Activated CD4-positive, alpha-beta T cell treated with anti-CD3 and anti-CD28 coated beads, Interleukin-2, amount 10 ng/mL, durations not matched to agents 24 days and 14 days (primary cell): ENCODE measurements around the gene DENND1A. TPM values are rescaled to one million over a fixed set of nuclear protein-coding genes. Genes with fewer than 3 reads are reported as not detected.
"Not testable (repeated sequence)": the region's sequence is repeated elsewhere in the genome, so short reads cannot be mapped to it uniquely, and the experiment has no call there.

ENCODE experiments used
- DNase-seq: peaks from one replicate; pipeline ENCODE4 v3.0.0; 2022
- H3K27ac Mint-ChIP-seq: one replicate; pipeline ENCODE4 v1.8.0; 2022; ENCODE audit warnings: mild to moderate bottlenecking, mixed read lengths
- H3K27me3 Mint-ChIP-seq: one replicate; pipeline ENCODE4 v1.8.0; 2022; ENCODE audit warnings: mixed read lengths
- H3K36me3 Mint-ChIP-seq: one replicate; pipeline ENCODE4 v1.8.0; 2022; ENCODE audit warnings: low read depth, mild to moderate bottlenecking, mixed read lengths
- H3K4me1 Mint-ChIP-seq: one replicate; pipeline ENCODE4 v1.8.0; 2021; ENCODE audit warnings: mixed read lengths
- H3K4me3 Mint-ChIP-seq: one replicate; pipeline ENCODE4 v1.8.0; 2022; ENCODE audit warnings: mild to moderate bottlenecking, moderate library complexity, mixed read lengths
- H3K9me3 Mint-ChIP-seq: one replicate; pipeline ENCODE4 v1.8.0; 2021; ENCODE audit warnings: mixed read lengths
- intact Hi-C: fragments of 100-400 bp; cut with micrococcal nuclease; formaldehyde crosslinking; loops from one replicate; pipeline ENCODE4 v1.15.1; 2023
- total RNA-seq: library from RNA; stranded (reverse); gene quantifications from 2 replicates; pipeline ENCODE4 v1.2.3, GENCODE V29; 2022

The DENND1A gene
- total RNA-seq, 1 donor from 2014 or later = 25.2 TPM

GRCh38 chr9:123923884-123924283, 6.0 kb downstream of the DENND1A start:
- peaks cover 11% of the 10 kb centered on the region for H3K9me3 Mint-ChIP-seq
- H3K36me3 Mint-ChIP-seq = peaks cover 11% of the 10 kb centered on the region
- peaks cover 26% of the 10 kb centered on the region for H3K4me1 Mint-ChIP-seq
- no peak for DNase-seq
- no peaks in the 10 kb centered on the region for H3K27me3 Mint-ChIP-seq
- no peak overlapping the region for H3K4me3 Mint-ChIP-seq
- no peak overlapping the region for H3K27ac Mint-ChIP-seq
- intact Hi-C loops = no loop called here

DNA sequence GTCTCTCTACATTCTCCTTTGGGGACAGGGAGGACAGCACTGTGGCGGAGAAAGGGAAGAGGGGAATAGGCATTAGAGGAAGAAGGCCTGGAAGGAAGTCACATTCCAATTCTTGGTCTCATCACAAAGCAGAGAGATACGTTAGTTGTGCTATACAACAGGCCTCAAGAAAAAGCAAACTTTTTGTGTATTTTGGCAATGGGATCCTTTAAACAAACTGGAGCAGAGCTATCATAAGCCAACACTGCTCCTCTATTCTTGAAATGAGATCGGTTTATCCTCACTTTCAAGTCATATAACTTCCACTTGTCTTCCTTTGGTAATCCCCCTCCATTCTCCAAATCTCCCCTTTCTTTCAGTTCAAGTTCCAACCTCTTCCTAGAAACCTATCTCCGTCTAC, 6.5 kb downstream of the DENND1A start:
- no peak for DNase-seq
- Mint-ChIP-seq H3K27me3 (no peaks in the 10 kb centered on the region), H3K9me3 (peaks cover 11% of the 10 kb centered on the region), H3K27ac (no peak overlapping the region), H3K36me3 (peaks cover 11% of the 10 kb centered on the region), H3K4me1 (peaks cover 21% of the 10 kb centered on the region), H3K4me3 (no peak overlapping the region)
- intact Hi-C loops = no loop called here

- Mint-ChIP-seq H3K9me3 (peaks cover 11% of the 10 kb centered on the region), H3K4me1 (peaks cover 16% of the 10 kb centered on the region), H3K4me3 (no peak overlapping the region), H3K36me3 (peaks cover 10% of the 10 kb centered on the region), H3K27me3 (no peaks in the 10 kb centered on the region), H3K27ac (no peak overlapping the region)
- DNase-seq = no peak
- intact Hi-C loops = no loop called here
These were observed 7.0 kb downstream of the DENND1A start for GRCh38 chr9:123922911-123923310.

- no peak overlapping the region for H3K27ac Mint-ChIP-seq
- peaks cover 7% of the 10 kb centered on the region for H3K36me3 Mint-ChIP-seq
- peaks cover 11% of the 10 kb centered on the region for H3K9me3 Mint-ChIP-seq
- no peaks in the 10 kb centered on the region for H3K27me3 Mint-ChIP-seq
- no peak overlapping the region for H3K4me3 Mint-ChIP-seq
- no peak for DNase-seq
- H3K4me1 Mint-ChIP-seq = peaks cover 12% of the 10 kb centered on the region
- intact Hi-C loops = no loop called here
These were observed 7.5 kb downstream of the DENND1A start for GRCh38 chr9:123922431-123922830.

- H3K4me3 Mint-ChIP-seq = no peak overlapping the region
- peaks cover 8% of the 10 kb centered on the region for H3K4me1 Mint-ChIP-seq
- no peak overlapping the region for H3K27ac Mint-ChIP-seq
- intact Hi-C loops = no loop called here
- H3K9me3 Mint-ChIP-seq = peaks cover 4% of the 10 kb centered on the region
- H3K27me3 Mint-ChIP-seq = no peaks in the 10 kb centered on the region
- H3K36me3 Mint-ChIP-seq = peaks cover 4% of the 10 kb centered on the region
- no peak for DNase-seq
These were observed 15.3 kb downstream of the DENND1A start for GRCh38 chr9:123914517-123915196.

GRCh38 chr9:123912167-123912897, 17.6 kb downstream of the DENND1A start:
- H3K36me3 Mint-ChIP-seq = peaks cover 6% of the 10 kb centered on the region
- no peak overlapping the region for H3K4me3 Mint-ChIP-seq
- no peak for DNase-seq
- H3K4me1 Mint-ChIP-seq = peaks cover 8% of the 10 kb centered on the region
- peaks cover 4% of the 10 kb centered on the region for H3K9me3 Mint-ChIP-seq
- intact Hi-C loops = no loop called here
- H3K27ac Mint-ChIP-seq = no peak overlapping the region
- no peaks in the 10 kb centered on the region for H3K27me3 Mint-ChIP-seq

- H3K27ac Mint-ChIP-seq = no peak overlapping the region
- peaks cover 6% of the 10 kb centered on the region for H3K36me3 Mint-ChIP-seq
- peaks cover 8% of the 10 kb centered on the region for H3K4me1 Mint-ChIP-seq
- H3K9me3 Mint-ChIP-seq = peaks cover 4% of the 10 kb centered on the region
- no peaks in the 10 kb centered on the region for H3K27me3 Mint-ChIP-seq
- no peak for DNase-seq
- H3K4me3 Mint-ChIP-seq = no peak overlapping the region
- intact Hi-C loops = no loop called here
These were observed 18.9 kb downstream of the DENND1A start for GRCh38 chr9:123911024-123911423.

DNA sequence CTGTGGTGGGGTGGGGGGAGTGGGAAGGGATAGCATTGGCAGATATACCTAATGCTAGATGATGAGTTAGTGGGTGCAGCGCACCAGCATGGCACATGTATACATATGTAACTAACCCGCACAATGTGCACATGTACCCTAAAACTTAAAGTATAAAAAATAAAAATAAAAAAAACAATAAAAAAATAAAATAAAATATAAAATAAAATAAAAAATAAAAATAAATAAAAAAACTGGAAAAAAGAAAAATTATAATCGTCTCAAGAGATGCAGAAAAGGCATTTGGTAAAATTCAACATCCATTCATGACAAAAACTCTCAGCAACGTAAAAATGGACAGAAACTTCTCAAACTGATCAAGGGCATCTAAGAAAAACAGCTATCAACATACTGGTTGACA, 20.7 kb downstream of the DENND1A start:
- H3K4me3 Mint-ChIP-seq, H3K4me1 Mint-ChIP-seq, H3K9me3 Mint-ChIP-seq, H3K27me3 Mint-ChIP-seq, H3K27ac Mint-ChIP-seq, H3K36me3 Mint-ChIP-seq, intact Hi-C loops, DNase-seq: not testable (repeated sequence)

DNA sequence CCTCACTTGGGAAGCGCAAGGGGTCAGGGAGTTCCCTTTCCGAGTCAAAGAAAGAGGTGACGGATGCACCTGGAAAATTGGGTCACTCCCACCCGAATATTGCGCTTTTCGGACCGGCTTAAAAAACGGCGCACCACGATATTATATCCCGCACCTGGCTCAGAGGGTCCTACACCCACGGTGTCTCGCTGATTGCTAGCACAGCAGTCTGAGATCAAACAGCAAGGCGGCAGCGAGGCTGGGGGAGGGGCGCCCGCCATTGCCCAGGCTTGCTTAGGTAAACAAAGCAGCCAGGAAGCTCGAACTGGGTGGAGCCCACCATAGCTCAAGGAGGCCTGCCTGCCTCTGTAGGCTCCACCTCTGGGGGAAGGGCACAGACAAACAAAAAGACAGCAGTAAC, 26.4 kb downstream of the DENND1A start:
- DNase-seq, intact Hi-C loops, H3K27me3 Mint-ChIP-seq, H3K9me3 Mint-ChIP-seq, H3K27ac Mint-ChIP-seq, H3K4me3 Mint-ChIP-seq, H3K36me3 Mint-ChIP-seq, H3K4me1 Mint-ChIP-seq: not testable (repeated sequence)

DNA sequence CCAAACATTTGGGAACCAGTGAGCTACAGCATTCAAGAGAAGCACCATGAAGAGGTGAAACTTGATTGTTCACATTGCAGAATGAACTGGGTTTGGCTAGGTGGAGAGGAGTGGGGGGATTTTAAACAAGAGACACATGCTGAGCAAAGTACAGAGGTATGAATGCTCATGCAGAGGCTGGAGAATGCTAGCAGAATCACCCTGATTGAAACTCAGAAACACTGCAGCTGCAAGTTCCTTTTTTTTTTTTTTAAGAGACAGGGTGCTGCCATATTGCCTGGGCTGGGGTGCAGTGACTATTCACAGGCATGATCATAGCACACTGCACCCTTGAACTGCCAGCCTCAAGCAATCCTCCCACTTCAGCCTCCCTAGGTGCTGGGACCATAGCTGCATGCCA, 35.1 kb downstream of the DENND1A start:
- peaks cover 8% of the 10 kb centered on the region for H3K4me1 Mint-ChIP-seq
- no peak for DNase-seq
- no peak overlapping the region for H3K4me3 Mint-ChIP-seq
- no peaks in the 10 kb centered on the region for H3K36me3 Mint-ChIP-seq
- no peaks in the 10 kb centered on the region for H3K27me3 Mint-ChIP-seq
- H3K9me3 Mint-ChIP-seq = no peaks in the 10 kb centered on the region
- no peak overlapping the region for H3K27ac Mint-ChIP-seq
- intact Hi-C loops = no loop called here

DNA sequence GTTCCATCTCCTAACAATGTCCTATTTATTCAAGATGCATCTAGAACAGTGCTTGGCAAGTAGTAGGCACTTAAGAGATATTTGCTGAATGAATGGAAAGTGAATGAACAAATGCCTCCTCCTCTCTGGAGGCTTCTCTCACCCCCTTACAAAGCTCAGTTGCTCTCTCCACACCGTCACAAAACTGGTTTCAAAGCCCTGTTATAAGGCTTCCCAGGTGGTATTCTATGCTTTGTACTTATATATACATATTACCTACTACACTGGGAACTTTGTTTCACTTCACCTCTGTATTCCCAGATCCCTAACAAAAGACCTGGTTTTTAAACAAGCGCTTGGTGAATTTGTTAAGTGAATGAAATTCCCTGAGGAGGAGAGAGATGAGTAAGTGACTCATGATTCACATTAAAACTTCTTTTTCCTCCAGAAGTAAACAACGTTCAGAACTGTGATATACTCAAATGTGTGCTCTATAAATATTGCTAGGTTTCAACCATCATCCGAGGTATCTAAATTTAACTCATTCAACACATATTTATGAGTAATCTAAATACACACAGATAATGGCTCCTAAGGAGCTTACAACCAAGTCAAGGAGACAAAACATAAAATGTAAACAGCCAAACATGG, 36.0 kb downstream of the DENND1A start:
- H3K4me1 Mint-ChIP-seq = peaks cover 8% of the 10 kb centered on the region
- no peak overlapping the region for H3K27ac Mint-ChIP-seq
- no peaks in the 10 kb centered on the region for H3K9me3 Mint-ChIP-seq
- no peaks in the 10 kb centered on the region for H3K27me3 Mint-ChIP-seq
- intact Hi-C loops = no loop called here
- DNase-seq = no peak
- H3K36me3 Mint-ChIP-seq = no peaks in the 10 kb centered on the region
- no peak overlapping the region for H3K4me3 Mint-ChIP-seq

DNA sequence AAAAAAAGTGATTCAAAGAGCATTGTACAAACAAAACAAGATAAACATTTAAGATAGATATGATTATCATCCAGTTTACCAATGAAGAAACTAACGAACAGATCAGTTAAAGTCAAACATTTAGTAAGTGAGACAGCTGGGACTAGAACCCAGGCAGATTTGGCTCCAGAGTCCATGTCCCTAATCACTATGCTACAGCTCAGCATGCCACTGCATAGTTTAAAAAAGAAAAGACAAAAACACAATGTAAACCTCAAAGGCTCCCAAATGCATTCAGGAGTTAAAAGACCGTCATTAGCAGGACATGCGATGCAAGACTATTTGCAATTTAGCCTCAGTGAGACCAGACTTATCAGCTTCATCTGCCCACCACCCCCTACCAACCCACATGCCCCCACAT, 36.8 kb downstream of the DENND1A start:
- DNase-seq = no peak
- H3K27me3 Mint-ChIP-seq = no peaks in the 10 kb centered on the region
- H3K4me3 Mint-ChIP-seq = no peak overlapping the region
- H3K4me1 Mint-ChIP-seq = peaks cover 6% of the 10 kb centered on the region
- H3K9me3 Mint-ChIP-seq = no peaks in the 10 kb centered on the region
- no peak overlapping the region for H3K27ac Mint-ChIP-seq
- H3K36me3 Mint-ChIP-seq = peaks cover under 1% of the 10 kb centered on the region
- intact Hi-C loops = no loop called here

- Mint-ChIP-seq H3K27me3 (no peaks in the 10 kb centered on the region), H3K36me3 (peaks cover 2% of the 10 kb centered on the region), H3K27ac (no peak overlapping the region), H3K4me3 (no peak overlapping the region), H3K4me1 (no peaks in the 10 kb centered on the region), H3K9me3 (no peaks in the 10 kb centered on the region)
- DNase-seq = no peak
- intact Hi-C loops = no loop called here
These were observed 42.1 kb downstream of the DENND1A start for GRCh38 chr9:123887837-123888236.

DNA sequence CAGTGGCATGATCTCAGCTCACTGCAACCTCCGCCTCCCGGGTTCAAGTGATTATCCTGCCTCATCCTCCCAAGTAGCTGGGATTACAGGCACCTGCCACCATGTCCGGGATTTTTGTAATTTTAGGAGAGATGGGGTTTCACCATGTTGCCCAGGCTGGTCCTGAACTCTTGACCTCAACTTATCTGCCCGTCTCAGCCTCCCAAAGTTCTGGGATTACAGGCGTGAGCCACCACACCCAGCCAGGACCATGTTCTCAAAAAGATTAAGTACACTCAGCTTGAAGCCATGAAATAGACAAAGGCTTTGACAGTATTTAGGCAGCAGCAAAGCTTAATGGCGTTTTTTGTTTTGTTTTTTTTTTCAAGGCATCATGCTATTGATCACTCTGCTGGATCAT, 44.1 kb downstream of the DENND1A start:
- H3K27me3 Mint-ChIP-seq, H3K36me3 Mint-ChIP-seq, DNase-seq, H3K4me1 Mint-ChIP-seq, H3K4me3 Mint-ChIP-seq, intact Hi-C loops, H3K9me3 Mint-ChIP-seq, H3K27ac Mint-ChIP-seq: not testable (repeated sequence)
